ENCODE measurements around the gene SYNGR3.

Gene SYNGR3

DNA sequence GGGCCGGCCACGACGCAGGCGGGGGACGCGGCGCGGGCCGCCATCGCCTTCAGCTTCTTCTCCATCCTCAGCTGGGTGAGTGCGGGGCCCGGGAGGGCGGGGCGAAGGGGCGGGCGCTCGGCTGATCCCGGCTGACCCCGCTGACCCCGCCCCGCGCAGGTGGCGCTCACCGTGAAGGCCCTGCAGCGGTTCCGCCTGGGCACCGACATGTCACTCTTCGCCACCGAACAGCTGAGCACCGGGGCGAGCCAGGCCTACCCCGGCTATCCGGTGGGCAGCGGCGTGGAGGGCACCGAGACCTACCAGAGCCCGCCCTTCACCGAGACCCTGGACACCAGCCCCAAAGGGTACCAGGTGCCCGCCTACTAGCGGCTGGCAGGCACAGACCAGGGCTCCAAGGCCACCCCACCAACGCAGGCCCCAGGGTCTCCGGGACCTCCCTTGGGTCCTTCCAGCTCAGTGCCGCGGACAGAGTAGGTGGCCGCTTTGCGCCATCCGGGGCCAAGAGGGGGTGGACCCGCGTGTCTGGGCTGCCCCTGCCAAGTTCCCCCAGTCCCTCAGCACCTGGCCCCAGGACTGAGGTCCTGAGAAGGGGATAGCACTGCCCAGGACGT is 3.0 kb downstream of the SYNGR3 start:
- no peak for DNase-seq

DNA sequence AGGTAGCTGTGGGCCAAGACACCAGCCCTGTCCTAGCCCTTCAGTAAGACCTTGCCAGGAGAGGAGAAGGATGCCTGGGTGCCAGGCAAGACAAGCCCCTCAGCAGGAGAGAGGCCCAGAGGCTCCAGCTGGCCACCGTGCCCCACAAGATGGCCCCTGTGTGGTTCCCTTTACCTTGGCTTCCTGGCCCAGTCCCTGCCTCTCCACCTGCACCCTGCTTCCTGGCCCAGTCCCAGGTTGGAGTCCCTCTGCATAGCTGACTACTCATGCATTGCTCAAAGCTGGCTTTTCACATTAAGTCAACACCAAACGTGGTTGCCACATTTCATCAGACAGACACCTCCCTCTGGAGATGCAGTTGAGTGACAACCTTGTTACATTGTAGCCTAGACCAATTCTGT is 4.0 kb downstream of the SYNGR3 start:
- DNase-seq: no peak

DNA sequence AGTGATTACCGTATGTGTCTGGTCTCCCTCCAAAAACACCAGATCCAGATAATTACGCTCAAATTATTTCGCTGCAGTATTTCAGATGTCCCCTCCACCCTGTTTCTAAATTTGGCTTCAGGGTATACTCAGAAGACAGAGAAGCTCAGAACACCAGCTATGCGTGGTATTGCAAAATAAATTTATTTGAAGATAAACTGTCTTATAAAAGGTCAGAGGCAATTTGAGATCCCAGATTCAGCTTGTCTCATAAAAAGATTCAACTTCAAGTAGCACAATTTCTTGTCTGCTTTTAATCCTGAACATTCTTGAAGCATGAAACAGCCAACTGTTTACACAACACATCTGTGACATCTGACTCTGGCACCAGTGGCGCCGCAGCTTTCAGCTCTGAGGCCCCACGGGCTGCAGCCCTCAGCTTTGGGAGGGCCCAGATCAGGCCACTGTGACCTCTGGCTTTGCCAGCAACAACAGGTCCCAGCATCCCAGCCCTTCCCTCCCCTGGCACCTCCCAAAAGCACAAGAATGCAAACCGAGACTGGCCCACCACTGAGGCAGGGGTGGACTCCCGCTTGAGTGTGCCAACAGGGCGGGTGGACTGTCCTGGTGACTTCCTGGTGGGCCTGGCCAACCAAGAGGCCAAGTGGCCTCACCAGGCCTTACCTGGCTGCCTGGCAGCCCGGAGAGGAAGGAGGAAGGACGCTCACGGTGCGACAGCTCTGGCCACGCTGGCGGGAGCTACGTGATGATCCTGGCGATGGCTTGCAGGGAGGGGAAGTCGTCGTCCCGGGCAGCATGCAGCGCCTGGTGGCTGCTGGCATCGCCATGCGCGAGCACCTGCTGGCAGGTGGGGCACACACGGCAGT is 8.0 kb downstream of the SYNGR3 start:
- DNase-seq: no peak

DNA sequence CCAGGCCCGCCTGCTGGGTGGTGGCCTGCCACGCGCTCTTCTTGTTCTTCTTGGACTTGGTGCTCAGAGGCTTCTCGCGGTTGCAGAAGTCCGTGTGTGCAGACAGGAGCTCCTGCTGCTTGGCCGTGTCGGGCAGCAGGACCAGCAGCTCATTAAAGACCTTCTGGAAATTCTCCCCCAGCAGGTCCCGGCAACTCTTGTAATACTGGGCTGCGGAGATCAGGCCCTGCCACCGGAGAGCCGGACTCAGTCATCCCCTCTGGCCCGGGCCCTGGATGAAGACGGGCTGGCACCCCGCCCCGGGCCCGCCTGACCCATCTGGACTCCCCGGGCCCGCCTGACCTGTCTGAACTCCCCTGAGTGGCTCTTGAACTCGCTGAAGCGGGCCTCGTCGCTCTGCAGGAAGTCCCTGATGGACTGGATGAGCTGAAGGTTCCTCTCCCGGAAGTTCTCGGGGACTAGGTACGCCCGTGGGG is 8.6 kb downstream of the SYNGR3 start:
- DNase-seq: no peak

DNA sequence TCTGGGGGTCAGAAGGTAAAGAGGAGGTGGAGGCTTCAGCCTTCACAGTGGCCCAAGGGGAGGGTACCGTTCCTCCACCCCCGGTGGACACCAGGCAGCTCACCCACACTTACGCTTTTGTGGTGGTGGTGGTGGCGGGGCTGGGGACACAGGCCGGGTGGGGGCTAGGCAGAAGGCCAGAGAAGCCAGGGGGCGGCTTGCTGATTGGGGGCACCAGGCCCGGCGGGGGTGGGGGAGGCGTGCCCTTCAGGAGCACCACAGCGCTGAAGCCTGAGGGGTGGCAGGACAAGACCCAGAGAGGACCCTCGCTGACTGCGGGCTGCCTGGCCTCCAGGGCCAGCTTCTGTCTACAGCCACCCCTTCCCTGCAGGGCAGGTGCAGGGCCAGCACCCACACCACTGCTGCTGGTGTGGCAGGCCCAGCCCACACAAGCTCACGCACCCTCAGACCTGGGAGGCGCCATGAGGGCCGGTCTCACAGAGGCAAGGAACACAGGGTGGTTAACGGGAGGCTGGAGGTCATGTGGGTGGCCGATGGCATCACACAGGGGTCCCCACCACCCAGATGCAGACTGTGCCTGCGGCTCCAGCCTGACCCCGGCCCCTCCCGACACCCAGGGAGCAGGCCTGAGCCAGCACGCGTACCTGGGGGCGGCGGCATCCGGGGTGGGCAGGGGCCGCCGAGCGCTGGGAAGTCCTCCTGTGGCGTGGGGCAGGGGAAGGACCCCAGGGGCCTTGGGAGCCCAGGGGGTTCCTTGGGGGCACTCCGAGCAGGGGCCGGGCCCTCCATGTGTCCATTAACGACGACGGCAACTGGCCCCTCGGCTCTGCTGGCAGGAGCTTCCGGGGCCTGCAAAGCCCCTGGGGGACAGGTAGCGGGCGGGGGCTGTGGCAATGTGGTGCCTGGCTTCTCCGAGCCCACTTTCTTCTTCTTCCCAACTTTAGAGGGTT is 9.4 kb downstream of the SYNGR3 start:
- DNase-seq: no peak

DNA sequence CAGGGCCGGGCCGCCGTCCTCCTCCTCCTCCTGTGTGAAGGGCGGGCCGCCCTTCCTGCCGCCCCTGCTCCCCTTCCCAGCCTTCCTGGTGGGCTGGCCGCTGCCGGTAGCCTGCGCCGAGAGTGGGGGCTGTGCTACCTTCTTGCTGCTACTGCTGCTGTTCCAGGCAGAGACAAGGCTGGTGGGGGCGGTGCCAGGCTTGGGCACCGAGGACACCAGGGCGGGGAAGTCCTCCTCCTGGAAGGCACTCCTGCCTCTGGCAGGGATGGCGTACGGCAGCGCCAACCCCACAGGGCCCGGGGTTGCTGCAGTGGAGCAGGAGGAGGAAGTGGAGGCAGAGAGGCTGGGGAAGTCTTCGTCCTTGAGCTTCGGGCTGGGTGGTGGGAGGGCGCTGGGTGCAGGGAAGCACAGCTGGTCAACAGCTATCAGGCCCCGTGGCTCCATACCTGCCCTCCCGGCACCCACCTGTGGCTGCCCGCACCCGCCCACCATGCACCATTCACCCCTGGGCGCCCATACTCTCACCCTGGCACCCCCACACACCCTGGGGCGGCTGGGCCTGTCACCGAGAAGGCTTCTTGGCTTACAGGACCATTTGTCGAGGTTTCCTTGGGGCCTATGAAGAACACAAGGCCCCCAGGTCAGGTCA is 10.2 kb downstream of the SYNGR3 start:
- no peak for DNase-seq

DNA sequence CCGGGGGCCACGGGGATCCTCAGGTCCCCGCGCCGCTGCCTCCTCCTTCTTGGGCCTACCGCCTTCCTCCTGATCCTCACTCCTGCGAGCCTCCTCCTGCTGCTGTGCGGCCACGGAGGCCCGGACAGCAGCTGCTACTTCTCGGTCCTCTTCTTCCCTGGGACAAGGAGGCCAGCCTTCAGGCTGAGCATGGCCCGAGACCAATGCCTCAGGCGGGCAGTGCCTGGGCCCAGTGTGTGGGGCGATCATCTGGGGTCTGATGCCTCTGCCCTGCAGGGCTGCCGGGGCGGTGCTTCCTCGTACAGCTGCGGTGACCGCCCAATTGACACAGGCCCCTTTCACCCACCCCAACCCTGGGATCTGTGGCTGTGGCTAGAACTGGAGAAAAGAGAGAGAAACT is 11.3 kb downstream of the SYNGR3 start:
- DNase-seq: no peak

DNA sequence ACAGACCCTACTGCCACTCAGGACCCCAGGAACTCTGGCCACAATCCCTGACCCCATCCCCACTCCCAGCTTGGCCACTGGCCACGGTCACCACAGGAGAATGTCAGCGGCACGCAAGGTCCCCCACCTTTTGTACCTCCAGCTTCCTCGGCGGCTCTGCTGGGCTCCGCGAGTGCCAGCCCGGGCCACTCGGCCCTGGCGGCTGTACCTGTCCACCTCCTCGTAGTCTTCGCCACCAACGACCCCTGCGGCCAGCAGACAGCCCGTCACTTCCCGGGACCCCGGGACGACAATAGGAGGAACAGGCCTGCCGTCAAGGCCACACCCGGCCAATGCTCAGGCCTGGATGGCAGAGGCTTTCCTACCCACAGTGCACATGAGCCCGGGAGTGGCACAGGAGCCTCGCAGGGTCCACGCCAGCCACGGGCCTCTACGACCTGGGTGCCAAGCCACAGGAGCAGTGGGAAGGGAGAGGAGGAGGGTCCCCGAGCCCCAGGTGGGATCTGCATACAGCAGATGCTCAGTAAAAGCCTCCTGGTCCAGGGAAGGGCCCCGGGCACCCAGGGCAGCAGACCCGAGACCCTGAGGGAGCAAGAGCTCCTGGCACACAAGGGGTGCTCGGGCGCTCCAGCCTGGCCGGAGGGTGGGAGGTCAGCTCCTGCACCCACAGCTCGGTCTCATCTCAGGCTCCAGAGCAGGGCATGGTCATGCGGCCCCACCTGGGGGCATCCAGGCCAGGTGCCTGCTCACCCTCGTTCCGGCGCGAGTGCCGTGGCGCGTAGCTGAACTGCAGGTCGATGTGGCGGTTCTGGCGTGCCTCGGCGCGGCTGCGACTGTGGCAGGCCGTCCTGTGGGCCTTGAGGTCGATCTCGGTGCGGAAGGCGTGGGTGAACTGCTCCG is 11.9 kb downstream of the SYNGR3 start:
- no peak for DNase-seq

DNA sequence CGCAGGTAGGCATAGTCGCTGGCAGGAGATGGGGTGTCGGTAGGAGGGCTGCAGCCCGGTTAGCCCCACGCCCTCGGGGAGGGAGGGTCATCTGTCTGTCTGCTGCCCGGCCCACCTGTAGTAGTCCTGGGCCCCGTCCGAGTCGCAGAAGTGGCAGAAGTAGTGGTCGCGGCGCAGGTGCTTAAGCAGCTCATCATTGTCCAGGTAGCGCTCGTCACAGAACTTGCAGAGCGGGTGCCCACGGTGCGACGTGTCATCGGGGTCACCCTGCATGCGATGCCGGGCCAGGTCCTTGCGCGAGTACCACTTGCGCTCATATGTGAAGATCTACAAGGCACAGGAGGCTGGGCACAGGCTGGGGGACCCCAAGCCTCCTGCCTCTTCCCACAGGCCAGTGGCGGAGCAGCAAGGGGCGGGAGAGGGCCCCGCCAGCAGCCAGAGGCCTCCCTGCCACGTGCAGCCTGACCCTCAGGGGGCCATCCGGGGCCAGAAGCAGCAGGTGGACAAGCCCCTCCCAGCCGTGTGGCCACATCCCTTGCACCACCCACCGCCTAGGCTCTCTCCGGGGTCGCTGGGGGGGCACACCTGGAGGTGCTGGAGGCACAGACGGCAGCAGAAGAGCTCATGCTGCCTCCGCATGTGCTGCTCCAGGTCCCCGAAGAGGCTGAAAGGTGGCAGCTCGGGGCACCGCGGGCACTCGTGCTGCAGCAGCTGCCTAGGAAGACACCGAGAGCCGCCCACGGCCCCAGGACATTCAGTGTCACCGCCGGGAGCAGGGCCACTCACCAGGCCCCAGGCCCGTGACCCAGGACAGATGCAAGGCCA is 12.8 kb downstream of the SYNGR3 start:
- no peak for DNase-seq

DNA sequence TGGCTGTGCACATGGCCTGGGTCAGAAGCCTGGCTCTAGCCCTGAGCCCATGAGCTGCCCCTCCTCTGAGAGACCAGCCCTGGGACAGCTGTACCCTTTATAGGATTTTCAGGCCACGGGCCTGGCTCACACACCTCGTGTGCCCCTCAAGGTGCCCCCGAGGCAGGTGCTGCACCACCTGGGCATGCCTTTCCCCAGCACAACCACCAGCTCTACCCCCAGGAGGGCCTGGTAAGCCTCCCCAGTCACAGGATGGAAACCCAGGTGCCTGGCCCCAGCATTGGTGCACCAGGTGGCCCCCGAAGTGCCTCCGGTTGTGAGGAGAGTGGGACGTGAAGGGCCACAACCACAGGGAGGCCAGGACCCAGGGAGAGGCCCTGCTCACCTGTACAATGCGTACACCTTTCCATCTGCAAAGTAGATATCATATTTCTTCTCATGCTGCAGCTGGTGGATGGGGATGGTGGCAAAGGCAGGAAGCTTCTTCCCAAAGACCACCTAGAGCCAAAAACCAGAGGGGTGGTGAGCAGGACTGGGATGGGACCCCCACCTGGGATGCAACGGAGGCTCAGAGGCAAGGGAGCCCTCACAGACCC is 13.6 kb downstream of the SYNGR3 start:
- no peak for DNase-seq

DNA sequence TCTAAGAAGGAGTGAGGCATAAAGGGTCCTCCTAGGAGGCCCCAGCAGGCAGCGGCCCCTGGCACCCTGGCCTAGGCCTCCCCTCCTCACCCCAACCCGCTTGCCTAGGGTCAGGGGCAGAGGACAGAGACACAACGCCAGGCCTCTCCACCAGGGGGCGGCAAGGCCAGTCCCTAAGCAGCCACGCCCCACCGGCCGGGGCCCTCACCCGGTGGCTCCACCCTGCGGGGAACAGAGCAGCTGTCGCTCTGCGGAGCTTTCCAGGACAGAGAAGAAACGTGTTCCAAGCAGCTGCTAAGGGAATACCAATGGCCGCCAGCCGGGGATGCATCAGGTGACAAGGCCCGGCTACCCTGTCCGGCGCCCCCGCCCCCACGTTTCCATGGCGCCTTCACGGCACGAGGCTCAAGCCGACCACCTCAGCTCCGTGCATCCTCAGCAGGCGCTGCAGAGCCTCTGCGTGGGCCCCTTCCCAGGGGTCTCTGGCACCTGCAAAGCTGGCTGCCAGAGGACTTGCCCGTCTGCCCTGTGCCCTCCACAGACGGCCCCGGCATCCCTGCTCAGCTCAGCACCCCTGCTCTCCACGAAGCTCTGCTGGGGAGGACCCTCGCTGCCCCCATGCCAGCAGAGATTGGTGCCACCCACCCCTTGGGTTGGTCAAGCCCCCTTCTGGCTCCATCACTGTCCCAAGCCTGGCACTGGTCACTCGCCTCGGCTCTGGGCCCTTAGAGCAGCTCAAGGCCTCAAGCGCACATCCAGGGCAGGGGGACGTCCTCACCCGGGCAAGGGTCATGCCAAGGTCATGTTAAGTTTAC is 14.3 kb downstream of the SYNGR3 start:
- peak; percentile 78 for DNase-seq

DNA sequence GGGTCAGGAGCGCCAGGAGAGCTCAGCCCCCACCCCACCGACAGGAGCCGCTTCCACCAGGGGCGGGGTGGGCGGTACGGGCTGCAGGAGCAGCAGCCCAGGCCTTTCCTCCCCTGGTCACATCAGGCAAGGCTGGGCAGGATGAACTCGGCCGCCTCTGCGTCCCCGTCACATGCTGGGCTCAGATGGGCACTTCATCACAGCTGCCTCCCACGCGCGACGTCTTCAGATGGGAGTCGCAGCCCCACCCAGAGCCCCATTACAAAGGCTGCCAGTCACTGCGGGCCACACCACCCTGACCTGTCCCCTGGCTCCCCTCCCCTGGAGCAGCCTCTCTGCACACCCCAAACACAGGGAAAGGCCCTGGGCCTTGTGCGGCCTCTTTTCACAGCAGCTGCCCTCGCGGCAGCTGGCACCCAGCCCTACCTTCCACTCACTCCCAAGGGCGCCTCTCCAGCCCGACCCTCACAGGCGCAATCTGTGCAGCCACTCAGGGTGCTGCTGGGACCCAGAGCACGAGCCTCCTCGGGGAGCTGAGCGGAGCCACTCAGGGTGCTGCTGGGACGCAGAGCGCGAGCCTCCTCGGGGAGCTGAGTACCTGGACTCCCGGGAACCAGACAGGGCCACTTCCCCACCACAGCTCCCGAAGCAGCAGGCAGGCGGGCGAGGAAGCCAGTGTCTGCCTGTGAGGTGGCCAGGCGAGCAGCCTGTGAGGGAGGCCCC is 15.2 kb downstream of the SYNGR3 start:
- DNase-seq: no peak

DNA sequence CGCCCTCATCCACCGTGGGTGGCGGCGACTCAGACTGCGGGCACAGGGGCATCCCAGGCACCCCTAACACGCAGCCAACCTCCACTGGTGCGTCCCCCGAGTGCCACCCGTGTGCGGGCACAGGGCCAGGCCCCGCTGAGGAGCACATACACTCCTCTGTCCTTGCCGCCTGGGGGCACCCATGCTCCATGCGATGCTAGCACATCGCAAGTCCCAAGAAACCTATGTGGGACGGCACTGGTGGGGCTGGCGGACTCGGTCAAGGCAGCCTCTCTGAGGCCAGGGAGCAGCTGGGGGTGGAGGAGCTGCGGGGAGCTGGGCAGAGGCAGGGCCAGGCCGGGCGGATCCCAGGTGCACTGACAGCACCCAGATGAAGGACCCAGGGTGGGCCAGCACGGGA is 15.9 kb downstream of the SYNGR3 start:
- no peak for DNase-seq

DNA sequence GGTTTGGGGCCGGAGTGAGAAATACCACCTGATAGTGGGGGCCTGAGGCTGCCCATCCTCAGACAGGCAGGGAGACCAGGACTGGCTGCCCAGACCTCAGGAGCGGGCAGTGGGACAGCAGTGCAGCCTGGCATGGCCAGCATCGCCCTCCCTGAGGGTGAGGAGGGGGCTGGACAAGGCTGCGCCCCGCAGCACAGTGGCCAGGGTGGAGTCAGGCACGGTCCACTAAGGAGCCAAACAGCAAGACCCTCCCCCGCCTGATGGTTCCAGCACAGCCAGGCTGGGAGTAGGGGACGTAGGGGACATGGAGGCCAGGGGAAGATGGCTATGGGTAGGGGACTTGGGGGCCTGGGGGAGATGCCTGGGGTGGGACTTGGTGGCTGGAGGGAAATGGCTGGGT is 16.5 kb downstream of the SYNGR3 start:
- no peak for DNase-seq

DNA sequence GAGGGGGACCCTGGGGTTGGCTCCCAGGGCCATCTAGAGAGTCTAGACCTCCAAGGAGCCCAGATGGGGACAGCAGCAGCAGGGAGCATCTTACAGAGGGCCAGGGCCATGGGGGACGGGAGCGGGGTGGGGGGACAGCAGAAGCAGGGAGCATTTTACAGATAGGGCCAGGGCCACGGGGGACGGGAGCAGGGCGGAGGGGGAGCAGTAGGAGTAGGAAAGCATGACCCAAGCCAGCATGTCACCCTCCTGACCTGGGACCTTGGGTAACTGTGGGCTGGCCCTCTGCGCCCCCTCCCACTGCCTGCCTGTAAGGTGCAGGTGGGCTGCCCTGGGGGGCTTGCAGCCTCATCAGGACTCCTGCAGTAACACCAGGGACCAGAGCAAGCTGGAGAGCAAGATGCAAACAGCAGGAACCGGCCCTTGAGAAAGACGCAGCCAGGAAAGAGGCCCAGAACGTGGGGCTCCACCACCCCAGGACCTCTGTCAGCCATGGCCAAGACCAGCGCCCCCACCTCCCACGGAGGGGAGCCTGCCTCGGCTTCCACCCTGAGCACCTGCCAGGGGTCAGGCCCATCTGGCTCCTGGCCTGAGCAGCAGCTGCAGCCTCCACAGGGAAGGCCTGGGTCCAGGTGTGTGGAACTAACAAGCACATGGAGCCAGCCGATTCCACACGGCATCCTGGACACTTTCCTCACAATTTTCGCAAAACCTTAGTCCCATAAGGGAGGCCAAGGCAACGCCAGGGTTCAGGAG is 17.5 kb downstream of the SYNGR3 start:
- no peak for DNase-seq

DNA sequence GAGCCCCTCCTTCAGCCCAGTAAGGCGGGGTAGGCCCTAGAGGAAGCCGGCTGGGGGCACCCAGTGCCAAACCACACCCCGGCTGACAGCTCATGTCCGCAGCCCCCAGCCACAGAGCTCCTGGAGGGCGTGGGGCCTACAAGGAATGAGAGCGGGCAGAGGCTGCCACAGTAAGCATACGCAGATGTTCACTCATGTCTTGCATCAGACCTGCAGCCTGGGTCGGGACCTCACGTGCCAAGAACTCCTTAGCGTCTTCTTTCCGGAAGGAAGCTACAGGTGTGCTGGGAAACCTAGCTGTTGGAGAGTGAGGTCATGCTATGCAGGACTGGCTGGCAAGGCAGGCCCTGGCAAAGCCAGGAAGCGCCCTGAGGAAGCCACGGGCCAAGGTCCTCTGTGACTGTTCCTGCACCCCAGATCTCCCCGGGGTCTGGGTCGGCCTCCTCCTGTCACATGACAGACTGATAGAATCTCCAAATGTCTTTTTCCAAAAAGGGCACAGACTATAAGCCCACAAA is 18.3 kb downstream of the SYNGR3 start:
- no peak for DNase-seq

DNA sequence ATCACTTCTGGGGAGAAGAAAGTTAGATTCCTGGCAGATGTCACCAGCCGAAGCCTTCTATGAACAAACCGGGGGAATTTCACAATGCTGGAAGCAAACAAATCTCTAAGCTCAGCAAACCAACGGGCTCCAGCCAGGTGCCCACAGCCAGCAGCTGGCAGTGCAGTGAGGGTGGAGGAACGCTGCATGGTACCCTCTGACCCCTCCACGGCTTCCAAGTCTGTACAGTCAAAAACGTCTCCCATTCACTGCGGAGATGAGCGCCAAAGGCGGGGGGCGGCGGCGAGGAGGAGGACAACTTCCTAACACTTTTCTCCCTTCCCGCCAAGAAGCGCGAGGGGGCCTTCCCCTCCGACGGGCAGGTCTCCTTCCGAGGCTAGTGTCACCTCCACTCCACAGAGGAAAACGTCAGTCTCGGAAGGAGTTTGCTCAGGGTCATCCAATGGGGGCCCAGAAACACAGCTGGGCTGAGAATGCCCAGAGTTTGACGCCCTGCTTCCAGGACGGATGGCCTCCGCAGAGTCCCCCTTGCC is 18.9 kb downstream of the SYNGR3 start:
- DNase-seq: no peak

All from NCI-H774 (cell line).